Effector memory CD8-positive, alpha-beta T cell (primary cell): ENCODE measurements around the gene PALLD.
"Not testable (repeated sequence)": the region's sequence is repeated elsewhere in the genome, so short reads cannot be mapped to it uniquely, and the experiment has no call there.

Source experiments
- ATAC-seq: fragments of 150-1000 bp; cut with Tn5 transposase; replicated peaks from 2 replicates; pipeline ENCODE4 v1.10.0; 2021; ENCODE audit warnings: mild to moderate bottlenecking, moderate library complexity
- DNase-seq, 3 experiments: peaks; one replicate each; pipeline ENCODE4 v3.0.0; 2021
- H3K27ac Mint-ChIP-seq, 2 donors: one replicate each; pipeline ENCODE4 v1.8.0; 2022; ENCODE audit warnings: mild to moderate bottlenecking in 2 of 2, mixed read lengths in 2 of 2, moderate library complexity in 2 of 2
- H3K27me3 Mint-ChIP-seq, 2 donors: one replicate each; pipeline ENCODE4 v1.8.0; 2022; ENCODE audit warnings: mixed read lengths in 2 of 2
- H3K36me3 Mint-ChIP-seq: one replicate; pipeline ENCODE4 v1.8.0; 2022; ENCODE audit warnings: mild to moderate bottlenecking, moderate library complexity, mixed read lengths; ENCODE audit not compliant: insufficient read depth
- H3K4me1 Mint-ChIP-seq, 2 donors: one replicate each; pipeline ENCODE4 v1.8.0; 2022; ENCODE audit warnings: low read depth in 2 of 2, mixed read lengths in 2 of 2
- H3K4me3 Mint-ChIP-seq, 2 donors: one replicate each; pipeline ENCODE4 v1.8.0; 2022; ENCODE audit warnings: mild to moderate bottlenecking in 2 of 2, mixed read lengths in 2 of 2, moderate library complexity in 2 of 2
- H3K9me3 Mint-ChIP-seq, 2 donors: one replicate each; pipeline ENCODE4 v1.8.0; 2022; ENCODE audit warnings: mixed read lengths in 2 of 2

The PALLD gene

DNA sequence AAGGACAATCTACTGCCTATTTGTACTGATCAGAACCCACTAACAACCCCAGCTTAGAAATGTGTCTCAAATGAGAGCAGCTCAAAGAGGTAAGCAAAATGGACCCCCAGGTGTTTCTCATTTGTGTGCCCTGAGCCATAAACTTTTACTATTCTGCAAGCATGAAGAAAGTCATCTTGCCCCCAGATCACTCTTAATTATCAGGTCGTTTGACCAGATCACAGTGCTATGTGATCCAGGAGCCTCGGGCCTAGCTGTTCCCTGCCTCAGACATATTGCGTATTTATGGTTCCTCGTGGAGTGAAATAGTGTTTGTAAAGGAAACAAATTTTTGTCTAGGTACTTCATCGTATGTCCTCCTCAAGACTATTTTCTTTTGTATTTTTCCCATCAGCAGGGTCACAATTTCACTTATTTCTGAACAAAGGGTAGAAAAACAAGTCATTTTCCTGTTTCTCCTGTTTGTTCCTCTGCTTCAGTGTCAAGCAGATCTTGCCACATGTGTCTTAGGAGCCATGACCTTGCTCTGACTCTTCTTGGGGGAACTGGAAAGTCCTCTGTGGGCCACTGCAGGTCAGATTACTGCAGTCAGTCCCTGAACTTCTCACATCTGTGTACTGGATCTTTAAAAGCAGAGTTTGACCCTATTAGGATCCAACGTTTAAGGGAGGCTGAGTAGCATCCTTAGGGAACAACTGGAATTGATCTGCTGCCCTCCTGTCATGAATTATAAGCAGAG, 194.9 kb downstream of the PALLD start:
- Mint-ChIP-seq H3K9me3 (no peaks in the 10 kb centered on the region), H3K27ac (no peak overlapping the region), H3K4me3 (no peak overlapping the region), H3K4me1 (no peaks in the 10 kb centered on the region), H3K36me3 (no peaks in the 10 kb centered on the region), H3K27me3 (peaks cover 6 to 14% of the 10 kb centered on the region in 2 donors)
- no peak for DNase-seq
- no peak for ATAC-seq

DNA sequence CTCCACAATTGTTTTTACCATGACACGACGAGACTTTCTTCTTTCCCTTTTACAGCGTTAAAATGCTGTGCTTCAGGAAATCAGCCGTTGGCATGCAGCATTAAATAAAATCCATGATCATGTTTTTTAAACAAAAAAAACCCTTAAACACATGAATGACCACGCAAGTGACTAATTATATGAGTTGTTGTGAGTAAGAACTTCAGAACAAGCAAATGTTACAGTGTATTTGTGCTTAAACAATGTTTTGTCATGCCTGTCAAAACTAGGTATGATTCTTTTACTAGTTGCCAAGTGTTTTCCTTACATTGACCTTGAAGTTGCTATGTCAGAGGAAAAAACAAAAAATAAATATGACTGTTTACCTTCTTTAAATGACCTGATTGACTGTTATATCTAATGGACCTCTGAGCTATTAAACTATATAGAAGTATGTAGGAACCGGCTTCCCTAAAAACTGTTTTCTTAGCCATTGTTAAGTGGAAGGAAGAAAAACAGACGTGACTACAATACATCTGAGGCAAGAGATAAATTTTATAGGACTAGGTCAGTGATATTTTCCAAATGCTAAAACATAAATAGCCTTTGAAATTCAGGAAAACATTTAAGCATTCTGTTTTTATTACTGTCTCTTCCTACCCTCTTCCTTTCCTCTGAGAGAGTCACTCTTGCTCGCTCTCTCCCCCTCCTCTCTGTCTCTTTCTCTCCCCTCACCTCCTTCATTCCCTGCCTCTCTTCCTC, 197.1 kb downstream of the PALLD start:
- ATAC-seq: no peak
- Mint-ChIP-seq H3K4me1 (no peaks in the 10 kb centered on the region), H3K36me3 (no peaks in the 10 kb centered on the region), H3K27me3 (peaks cover 21 to 27% of the 10 kb centered on the region in 2 donors), H3K9me3 (no peaks in the 10 kb centered on the region), H3K4me3 (no peak overlapping the region), H3K27ac (no peak overlapping the region)
- no peak for DNase-seq

DNA sequence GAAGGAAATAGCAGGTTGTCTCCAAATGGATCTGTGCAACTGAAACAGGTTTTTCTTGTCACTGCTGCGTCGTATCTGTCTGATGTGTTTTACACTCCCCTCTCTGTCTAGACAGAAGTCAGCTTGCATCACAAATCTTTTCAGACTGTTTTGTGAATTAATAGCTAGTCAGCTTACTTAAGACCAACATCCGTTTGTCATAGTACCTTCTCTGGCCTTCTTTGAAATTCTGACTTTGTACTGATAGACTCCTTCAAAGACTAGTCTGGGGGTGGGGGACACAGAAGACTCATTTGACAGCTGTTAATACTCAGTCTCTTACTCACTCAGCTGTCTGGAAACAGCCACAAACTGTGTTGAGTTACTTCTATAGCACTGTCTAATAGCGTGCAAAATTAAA, 197.8 kb downstream of the PALLD start:
- DNase-seq: no peak
- peaks cover 21 to 27% of the 10 kb centered on the region in 2 donors for H3K27me3 Mint-ChIP-seq
- no peak overlapping the region for H3K27ac Mint-ChIP-seq
- H3K4me1 Mint-ChIP-seq: no peaks in the 10 kb centered on the region
- ATAC-seq: no peak
- no peak overlapping the region for H3K4me3 Mint-ChIP-seq
- no peaks in the 10 kb centered on the region for H3K9me3 Mint-ChIP-seq
- no peaks in the 10 kb centered on the region for H3K36me3 Mint-ChIP-seq

DNA sequence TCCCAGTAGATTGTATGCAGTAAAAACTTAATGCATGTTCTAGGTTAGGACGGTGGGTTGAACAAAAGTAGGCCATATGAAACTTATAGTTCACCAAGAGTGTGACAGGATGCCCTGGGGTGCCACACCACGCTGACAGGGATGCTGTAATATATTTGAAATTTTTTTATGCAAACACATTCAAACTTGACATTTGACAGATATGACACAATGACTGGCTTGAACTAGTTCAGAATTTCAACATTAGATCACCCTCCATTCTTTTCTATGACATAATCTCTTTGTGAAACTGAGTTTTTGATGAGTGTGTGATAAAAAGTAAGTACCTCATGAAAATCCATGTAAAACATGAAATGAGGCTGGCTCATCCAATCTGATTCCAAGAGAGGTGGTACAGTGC, 198.4 kb downstream of the PALLD start:
- Mint-ChIP-seq H3K9me3 (no peaks in the 10 kb centered on the region), H3K27ac (no peak overlapping the region), H3K4me1 (no peaks in the 10 kb centered on the region), H3K4me3 (no peak overlapping the region), H3K27me3 (peaks cover 21 to 26% of the 10 kb centered on the region in 2 donors), H3K36me3 (no peaks in the 10 kb centered on the region)
- ATAC-seq (no peak), DNase-seq (no peak)

DNA sequence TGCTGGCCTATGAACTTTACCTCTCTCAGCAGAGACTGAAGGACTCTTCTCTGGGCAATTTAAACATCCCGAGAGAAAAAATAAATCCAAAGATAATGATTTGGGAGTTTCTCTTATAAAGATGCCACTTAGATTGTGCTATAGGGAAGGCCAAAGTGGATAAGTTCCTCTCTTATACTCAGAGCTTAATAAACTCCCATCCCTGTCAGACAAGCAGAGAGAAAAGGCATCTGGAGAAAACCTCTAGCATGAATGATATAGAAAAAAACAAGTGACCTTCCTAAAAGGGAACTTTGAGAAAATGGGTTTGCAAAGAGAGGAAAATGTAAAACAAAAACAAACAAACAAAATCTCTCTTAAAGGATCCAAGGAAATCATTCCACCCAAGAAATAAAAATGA, 199.4 kb downstream of the PALLD start:
- Mint-ChIP-seq H3K4me1 (no peaks in the 10 kb centered on the region), H3K36me3 (no peaks in the 10 kb centered on the region)
- ATAC-seq: no peak

DNA sequence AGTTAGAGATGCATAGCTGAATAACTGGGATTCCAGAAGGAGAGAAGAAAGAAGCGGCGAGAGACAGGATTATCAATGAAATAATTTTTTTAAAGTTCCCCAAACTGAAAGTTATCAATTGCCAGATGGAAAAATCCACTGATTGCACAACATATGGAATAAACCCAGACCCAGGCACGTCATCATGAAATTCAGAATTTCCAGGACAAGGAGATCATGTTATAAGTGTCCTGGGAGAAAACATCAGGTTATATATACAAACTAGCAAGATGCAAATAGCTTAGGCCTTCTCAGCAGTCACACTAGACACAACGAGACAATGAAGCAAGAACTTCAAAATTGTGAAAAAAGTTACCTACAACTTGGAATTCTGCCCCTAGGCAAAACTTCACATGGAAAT, 200.0 kb downstream of the PALLD start:
- ATAC-seq: no peak
- Mint-ChIP-seq H3K4me1 (no peaks in the 10 kb centered on the region), H3K9me3 (no peaks in the 10 kb centered on the region), H3K4me3 (no peak overlapping the region), H3K27me3 (peaks cover 21 to 22% of the 10 kb centered on the region in 2 donors), H3K27ac (no peak overlapping the region), H3K36me3 (no peaks in the 10 kb centered on the region)
- no peak for DNase-seq

More for the DNA sequence above, 199.4 kb downstream of the PALLD start:
- peaks cover 21 to 22% of the 10 kb centered on the region in 2 donors for H3K27me3 Mint-ChIP-seq
- H3K27ac Mint-ChIP-seq: no peak overlapping the region
- H3K4me3 Mint-ChIP-seq: no peak overlapping the region
- DNase-seq: no peak
- H3K9me3 Mint-ChIP-seq: no peaks in the 10 kb centered on the region

DNA sequence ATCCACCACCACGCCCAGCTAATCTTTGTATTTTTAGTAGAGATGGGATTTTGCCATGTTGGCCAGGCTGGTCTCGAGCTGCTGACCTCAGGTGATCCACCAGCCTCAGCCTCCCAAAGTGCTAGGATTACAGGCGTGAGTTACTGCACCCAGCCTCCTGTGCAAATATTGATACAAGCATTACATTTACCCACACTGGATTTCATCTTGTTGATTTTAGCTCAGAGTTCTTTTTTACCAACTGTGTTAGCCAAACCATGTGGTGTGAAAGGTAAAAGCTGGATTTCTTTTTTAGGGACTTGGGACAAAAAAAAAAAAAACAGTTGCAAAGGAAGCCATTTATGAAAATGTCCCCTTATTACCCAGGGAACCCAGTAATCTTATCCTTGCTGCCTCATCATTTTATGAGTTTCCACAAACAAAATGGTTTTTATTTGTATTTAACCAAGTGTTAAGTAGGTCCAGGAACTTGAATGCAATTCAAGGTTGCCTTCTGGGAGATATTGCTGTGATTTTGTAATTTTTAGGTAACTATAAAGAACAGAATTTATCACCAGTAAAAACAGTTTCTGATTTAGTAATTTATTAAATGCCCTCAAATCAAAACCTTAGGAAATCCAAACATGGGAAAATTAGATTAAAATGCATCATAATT, 202.5 kb downstream of the PALLD start:
- Mint-ChIP-seq H3K9me3 (no peaks in the 10 kb centered on the region), H3K4me1 (no peaks in the 10 kb centered on the region), H3K4me3 (no peak overlapping the region), H3K36me3 (no peaks in the 10 kb centered on the region), H3K27me3 (peaks cover 13 to 21% of the 10 kb centered on the region in 2 donors), H3K27ac (no peak overlapping the region)
- DNase-seq: no peak
- ATAC-seq: no peak

DNA sequence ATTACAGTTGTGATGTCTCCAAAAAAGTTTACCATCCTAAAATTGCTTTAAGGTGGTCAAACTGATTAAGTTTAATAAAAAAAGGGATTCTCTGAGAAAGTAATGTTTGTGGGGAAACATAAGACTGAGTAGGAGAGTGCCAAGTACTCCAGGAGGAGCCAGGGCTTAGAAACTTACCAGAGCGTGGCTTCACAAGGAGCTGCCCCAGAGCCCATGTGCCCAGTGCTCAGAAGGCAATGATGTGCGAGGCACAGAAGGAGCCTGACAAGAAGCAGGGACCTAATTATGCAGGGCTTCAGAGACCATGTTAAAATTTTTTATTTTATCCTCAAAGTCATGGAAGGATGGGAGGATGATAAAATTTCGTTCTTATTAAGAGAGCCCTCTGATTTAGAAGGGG, 204.2 kb downstream of the PALLD start:
- no peaks in the 10 kb centered on the region for H3K4me1 Mint-ChIP-seq
- H3K36me3 Mint-ChIP-seq: no peaks in the 10 kb centered on the region
- no peaks in the 10 kb centered on the region for H3K9me3 Mint-ChIP-seq
- DNase-seq (no peak), ATAC-seq (no peak)
- H3K27ac Mint-ChIP-seq: no peak overlapping the region
- peaks cover 14 to 15% of the 10 kb centered on the region in 2 donors for H3K27me3 Mint-ChIP-seq
- no peak overlapping the region for H3K4me3 Mint-ChIP-seq

DNA sequence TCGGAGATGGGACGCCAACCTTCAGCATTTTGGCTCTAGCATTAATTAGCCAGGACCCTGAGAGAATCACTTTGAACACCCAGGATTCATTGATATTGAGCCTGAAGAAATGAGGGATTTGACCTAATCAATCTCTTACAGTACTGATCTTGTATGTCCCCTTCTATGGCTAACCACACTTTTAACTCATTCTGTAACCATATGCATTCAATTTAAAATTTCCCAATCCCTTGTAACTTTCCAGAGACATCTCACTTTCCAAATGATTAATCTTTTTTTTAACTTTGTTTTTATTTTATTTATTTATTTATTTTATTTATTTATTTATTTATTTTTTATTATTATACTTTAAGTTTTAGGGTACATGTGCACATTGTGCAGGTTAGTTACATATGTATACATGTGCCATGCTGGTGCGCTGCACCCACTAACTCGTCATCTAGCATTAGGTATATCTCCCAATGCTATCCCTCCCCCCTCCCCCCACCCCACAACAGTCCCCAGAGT, 205.8 kb downstream of the PALLD start:
- ATAC-seq, H3K4me3 Mint-ChIP-seq, H3K27me3 Mint-ChIP-seq, H3K9me3 Mint-ChIP-seq, DNase-seq, H3K27ac Mint-ChIP-seq, H3K4me1 Mint-ChIP-seq, H3K36me3 Mint-ChIP-seq: not testable (repeated sequence)

DNA sequence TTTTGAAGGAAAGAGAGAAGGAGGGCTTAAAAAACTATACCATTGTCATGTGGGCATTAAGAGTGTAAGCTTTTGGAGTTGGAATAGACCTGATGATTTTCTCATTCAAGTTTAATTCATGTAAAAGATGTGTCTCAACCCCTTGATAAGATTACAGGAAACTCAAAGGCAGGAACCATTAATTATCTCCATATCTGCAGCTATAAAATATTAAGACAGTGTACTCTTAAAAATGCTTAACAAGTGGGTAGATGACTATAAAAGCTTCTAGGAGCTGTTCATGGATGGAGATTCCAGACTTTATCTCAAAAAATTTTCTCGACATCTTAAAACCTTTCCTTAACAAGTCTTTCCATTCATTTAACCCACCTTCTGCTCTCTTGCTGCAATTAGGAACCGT, 208.3 kb downstream of the PALLD start:
- H3K27ac Mint-ChIP-seq: no peak overlapping the region
- no peaks in the 10 kb centered on the region for H3K4me1 Mint-ChIP-seq
- no peaks in the 10 kb centered on the region for H3K9me3 Mint-ChIP-seq
- no peak for ATAC-seq
- peaks cover 0 to 5% of the 10 kb centered on the region in 2 donors for H3K27me3 Mint-ChIP-seq
- no peak for DNase-seq
- no peaks in the 10 kb centered on the region for H3K36me3 Mint-ChIP-seq
- no peak overlapping the region for H3K4me3 Mint-ChIP-seq

DNA sequence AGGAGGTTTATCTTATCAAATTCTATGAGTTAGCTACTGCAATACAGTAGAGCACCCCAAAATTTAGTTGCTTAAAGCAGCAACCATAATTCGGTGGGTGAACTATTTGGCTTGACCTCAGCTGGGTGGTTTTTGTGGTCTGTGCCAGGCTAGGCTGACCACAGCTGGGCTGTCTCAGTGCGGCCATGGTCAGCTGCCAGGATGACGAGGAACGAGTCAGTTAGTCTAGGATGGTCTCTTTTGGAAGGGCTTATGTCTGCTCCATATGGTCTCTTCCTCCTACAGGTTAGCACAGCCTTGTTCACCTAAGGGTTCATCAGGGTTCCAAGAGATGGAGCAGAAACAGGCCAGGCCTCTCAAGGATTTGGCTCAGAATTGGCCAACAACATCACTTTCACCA, 210.4 kb downstream of the PALLD start:
- ATAC-seq: no peak
- Mint-ChIP-seq H3K4me1 (no peaks in the 10 kb centered on the region), H3K9me3 (no peaks in the 10 kb centered on the region), H3K4me3 (no peak overlapping the region), H3K27ac (no peak overlapping the region), H3K36me3 (no peaks in the 10 kb centered on the region), H3K27me3 (peaks cover 0 to 5% of the 10 kb centered on the region in 2 donors)
- DNase-seq: no peak

DNA sequence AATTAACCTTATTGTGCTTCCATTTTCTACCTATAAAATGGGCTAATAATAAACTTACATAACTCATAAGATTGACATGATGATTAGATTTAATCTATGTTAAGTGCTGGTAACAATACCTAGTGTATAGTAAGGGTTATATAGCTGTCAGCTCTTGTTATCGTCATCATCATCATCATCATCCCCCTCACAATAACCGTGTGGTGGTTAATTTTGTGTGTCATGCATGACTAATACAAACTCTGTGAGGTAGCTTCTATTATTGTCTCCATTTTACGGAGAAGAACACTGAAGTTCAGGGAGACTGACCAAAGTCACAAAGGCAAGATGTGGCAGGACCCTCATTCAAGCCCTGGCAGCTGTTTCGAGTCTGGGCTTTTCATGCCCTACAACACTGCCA, 211.3 kb downstream of the PALLD start:
- no peak overlapping the region for H3K4me3 Mint-ChIP-seq
- no peaks in the 10 kb centered on the region for H3K4me1 Mint-ChIP-seq
- H3K36me3 Mint-ChIP-seq: no peaks in the 10 kb centered on the region
- no peak overlapping the region for H3K27ac Mint-ChIP-seq
- ATAC-seq (no peak), DNase-seq (no peak)
- H3K27me3 Mint-ChIP-seq: peaks cover 0 to 5% of the 10 kb centered on the region in 2 donors
- H3K9me3 Mint-ChIP-seq: no peaks in the 10 kb centered on the region

DNA sequence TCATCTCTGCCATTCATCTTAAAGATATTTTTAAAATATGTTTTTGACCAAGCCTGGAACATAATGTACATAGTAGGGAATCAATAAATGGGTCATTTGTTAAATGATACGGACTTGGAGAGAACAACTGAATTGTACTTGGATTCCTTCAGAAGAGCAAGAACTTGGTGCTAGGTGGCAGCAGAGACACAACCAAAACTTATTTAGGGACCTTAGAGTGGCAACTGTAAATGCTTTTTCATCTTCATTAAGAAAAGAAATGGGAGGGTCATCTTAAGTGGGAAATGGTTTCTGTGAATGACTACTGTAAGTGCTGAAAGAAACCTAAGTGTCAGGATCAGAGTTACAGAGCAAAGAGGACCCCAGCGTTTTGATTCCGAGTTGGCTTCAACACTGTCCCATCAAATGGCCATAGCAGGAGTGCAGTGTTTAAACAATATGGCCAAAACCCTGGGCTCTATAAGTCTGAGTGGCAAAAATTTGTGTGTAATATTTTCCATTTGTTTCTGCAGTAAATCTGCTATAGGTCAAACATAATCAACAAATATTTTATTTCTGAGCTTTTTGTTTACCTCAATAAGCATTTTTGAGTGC, 213.6 kb downstream of the PALLD start:
- no peaks in the 10 kb centered on the region for H3K36me3 Mint-ChIP-seq
- no peaks in the 10 kb centered on the region for H3K9me3 Mint-ChIP-seq
- no peaks in the 10 kb centered on the region for H3K4me1 Mint-ChIP-seq
- DNase-seq (no peak), ATAC-seq (no peak)
- H3K27ac Mint-ChIP-seq: no peak overlapping the region
- peaks cover 0 to 5% of the 10 kb centered on the region in 2 donors for H3K27me3 Mint-ChIP-seq
- H3K4me3 Mint-ChIP-seq: no peak overlapping the region
